HCEC 1CT (cell line): ENCODE measurements around the gene MFRP.
A peak's percentile ranks its signal among the peaks of the same experiment; 100 is the strongest.

Experiments used
- DNase-seq: peaks from one replicate; pipeline ENCODE4 v3.0.0-alpha.2; 2017

The MFRP gene

DNA sequence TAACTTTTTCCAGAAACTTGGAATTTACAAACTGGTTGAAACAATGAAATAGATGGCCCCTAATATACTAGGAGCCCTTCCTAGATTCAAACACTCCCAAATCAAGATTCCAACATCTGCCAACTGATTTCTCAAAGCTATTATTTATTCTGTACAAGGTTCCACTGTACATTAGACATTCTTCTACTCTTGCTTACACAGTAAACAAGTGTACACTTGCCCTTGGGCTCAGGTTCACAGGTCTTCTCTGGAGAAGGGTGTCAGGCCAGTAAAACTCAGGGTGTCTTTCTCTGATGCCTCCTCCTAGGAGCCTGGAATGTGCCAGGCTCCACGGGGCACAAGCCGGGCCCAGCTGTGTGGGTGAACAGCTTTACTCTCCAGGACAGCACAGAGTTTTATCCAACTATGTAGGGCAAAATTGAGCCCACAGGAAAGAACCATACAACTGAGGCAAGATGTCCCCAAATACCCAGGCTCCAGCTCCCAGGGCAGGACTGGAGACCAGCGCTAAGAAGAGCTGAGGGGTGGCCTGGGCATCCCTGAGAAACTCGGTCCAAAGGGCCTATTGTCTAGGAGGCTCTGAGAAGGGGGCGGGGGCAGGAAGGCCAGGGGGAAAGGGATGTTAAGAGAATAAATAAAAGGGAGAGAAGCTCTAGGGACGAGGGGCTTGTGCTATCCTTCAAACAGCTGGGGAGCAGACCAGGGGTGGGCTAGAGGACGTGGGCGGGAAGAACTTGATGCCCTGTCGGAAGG, 8.8 kb upstream of the MFRP start:
- DNase-seq: no peak

DNA sequence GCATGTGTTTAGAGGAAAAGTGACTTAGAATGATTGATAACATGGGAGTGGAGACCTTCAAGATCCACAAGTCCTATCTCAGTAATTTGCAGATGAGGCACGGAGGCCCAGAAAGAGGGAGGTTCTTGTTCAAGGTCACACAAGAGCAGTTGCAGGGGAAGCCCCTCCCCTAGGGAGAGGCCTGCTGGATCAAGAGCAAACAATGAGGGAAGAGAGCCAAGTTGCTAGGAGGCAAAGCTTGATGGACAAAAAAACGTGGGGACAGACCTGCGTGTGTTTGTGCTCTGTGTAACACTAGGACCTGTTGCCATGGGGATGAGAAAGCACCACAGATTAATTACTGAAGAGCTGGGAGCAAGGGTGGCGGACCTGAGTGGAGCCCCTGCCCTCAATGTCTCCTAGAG, 6.4 kb upstream of the MFRP start:
- no peak for DNase-seq

DNA sequence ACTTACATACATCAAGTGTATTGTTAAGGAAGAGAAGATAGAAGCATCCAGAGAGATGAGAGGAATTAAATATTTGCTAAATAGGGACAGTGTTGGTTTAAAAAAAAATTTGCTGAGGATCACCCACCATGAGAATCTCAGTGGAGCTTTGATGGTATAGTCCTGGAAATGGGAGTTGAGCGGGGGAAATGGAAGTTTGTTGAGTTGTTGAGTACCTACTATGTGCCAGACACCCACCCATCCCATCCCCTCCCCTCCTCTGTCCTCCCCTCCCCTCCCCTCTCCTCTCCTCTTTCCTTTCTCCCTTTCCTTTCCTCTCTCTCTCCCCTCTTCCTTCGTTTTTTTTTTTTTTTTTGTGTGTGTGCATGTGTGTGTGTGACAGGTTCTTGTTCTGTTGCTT, 4.7 kb upstream of the MFRP start:
- no peak for DNase-seq

DNA sequence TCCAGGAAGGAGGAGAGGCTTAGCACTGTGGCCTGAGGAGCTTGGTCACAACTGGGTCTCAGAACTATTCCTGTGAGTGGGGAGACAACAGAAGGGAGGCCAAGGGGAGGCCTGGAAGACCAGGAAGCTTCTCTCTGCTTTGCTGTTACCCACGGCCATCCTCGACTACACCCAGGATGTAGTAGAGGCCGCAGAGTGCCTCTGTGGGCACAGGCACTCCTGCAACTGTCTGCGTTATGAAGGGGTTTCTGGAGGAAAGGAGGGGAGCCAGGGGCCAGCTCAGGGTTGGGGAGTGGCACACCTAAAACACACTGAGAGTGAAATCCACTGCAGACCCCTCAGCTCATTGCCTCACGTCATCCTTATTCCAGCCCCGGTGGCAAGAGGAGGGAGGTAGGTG, 3.8 kb upstream of the MFRP start:
- no peak for DNase-seq

DNA sequence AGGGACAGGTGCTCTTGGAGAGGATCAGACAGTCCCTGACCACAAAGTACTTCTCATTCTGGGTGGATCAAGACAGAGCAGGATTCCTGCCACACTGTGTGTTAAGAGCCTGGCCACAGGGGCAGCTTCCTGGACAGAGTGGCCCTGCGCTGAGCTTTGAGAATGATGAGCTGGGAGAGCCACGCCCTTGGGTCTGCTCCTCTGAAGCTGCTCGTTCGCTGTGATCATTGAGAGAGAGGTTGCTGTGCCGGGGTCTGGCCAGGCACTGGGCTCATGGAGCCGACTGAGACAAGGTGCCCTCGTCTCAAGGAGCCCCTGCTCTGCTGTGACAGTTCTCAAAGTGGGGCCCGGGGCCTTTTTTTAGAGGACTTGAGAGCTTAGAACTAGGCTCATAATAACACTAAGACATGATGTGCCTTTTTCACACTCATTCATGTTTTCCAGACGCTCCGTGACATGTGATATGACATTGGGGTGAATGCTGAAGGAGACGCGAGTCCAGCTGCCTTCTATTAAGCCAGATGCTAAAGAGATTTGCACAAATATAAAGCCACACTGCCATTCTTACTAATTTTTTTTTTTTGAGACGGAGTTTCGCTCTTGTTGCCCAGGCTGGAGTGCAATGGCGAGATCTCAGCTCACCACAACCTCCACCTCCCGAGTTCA, 1.6 kb upstream of the MFRP start:
- DNase-seq: no peak

DNA sequence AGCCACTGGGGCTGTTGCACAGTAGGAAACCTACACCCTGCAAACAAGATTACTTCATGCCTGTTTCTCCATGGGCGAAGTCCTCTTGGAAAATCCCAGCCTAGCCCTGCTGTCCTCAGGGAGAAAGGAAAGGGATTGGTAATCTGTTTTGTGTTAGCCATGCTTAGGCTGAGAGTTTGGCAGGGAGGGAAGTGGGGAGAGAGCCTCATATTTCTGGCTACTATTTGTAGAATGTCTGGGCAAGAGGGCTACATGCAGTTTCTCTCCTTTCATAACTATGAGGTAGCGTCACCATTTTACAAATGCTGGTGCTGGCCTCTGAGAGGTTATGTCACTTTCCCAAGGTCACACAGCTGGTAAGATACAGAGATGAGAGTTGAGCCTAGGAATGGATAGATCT, 737 bp upstream of the MFRP start:
- DNase-seq: no peak

DNA sequence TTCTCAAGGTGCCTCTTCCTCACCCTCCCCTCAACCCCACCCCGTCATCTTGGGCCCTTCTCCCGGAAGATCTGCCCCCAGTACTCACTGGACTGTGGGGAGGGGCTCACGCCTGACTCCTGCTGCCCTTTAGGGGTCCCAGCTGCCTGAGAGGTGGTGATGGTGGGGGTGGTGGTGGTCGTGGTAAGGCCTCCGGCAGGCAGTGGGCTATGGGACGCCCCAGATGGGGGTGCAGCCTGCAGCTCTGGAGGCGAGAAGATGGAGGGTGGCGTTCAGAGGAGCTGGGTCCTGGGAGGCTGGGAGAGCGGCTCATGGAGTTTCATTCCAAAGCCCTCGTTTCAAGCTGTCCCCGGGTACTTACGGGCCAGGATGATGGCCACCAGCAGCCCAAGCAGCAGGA, 820 bp downstream of the MFRP start:
- DNase-seq: no peak

DNA sequence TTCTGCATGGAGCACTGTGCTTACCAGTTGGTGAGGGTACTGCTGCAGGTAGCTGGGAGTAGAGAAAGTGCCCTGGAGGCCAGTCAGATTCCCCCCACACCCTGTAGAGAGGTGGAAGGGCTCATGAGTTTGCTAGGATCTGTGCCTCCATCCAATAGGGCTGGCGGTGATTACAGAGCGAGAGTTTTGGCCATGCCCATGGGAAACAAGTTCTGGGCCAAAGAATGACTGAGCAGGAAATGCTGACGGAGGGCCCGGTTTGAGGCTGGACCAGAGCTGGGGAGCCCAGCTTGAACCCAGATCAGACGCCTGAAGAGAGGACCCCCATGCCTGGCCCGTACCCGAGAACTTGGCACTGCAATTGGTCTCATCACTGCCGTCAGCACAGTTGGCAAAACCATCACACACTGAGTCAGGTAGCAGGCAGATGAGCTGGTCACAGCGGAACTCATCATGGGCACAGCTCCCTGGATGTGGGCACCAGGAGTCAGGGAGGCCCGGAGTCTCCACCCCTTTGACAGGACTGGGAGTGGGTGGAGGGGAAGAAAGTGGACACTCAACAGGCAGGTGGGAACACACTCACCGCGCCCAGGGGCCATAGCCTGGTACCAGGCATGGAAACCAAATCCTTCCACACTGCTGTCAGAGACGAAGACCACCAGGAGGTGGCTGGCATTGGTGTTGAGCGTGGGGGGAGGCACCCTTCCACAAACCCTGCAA, 2.1 kb downstream of the MFRP start:
- no peak for DNase-seq

DNA sequence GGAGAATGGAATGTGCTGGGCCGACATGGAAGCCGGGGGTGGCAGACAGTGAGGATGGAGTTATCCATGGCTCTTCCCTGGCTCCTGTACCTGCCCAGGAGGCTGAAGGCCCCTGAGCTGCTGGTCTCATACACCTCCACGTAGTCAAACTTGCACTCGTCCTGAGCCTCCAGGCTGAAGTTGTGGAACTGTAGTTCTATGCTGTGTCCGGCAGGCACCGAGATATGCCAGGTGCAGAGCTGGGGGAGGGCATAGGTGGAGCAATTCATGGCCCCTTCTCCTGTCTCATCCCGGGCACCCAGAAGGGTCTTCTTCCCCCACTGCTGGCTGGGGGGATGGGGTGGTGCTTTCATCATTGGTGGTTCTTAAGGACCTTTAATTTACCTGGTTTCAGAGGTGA, 2.8 kb downstream of the MFRP start:
- no peak for DNase-seq

DNA sequence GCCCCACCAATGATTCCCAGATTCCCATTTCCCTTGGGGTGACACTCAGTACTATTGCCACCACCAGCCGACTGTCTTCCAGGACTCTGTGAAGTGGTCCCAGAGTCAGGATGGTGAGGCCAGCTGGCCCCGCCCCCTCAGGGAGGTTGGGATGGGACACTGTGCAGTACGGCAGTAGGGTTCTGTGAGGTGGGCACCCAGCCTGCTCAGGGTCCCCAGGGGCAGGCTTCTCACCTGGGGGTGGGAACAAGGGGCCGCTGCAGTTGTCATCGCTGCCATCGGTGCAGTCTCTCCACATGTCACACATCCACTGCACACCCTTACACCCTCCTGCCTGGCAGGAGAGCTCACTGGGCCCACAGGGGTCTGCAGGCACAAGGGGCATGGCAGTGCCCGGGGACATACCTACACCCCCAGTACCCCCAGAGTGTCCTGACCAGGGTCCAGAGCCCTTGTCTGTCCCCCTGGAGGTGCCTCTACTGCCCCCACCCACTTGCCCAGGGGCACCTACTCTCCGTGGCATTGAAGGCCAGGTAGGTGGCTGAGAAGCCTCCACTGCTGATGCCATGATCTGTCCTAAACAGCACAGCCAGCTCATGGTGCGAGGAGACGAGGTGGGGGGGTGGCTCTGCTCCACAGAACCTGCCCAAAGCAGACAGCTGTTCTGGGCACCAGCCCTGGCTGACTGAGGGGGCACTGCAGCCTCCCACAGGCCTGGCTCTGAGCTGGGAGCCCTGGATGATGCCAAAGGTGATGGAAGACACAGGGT, 4.0 kb downstream of the MFRP start:
- no peak for DNase-seq

DNA sequence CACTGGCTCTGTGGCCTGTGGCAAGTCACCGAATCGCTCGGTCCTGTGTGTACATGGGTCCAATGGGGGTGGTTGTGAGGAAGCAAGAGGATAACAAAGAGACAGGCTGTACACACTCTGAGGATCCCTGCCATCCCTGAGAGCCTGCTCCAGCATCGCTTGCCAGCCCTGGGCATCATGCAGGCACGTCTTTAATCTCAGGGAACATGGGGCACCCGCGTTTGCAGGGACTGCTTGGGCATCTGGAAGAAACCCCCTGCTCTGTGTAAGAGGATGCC, 4.5 kb downstream of the MFRP start:
- no peak for DNase-seq

DNA sequence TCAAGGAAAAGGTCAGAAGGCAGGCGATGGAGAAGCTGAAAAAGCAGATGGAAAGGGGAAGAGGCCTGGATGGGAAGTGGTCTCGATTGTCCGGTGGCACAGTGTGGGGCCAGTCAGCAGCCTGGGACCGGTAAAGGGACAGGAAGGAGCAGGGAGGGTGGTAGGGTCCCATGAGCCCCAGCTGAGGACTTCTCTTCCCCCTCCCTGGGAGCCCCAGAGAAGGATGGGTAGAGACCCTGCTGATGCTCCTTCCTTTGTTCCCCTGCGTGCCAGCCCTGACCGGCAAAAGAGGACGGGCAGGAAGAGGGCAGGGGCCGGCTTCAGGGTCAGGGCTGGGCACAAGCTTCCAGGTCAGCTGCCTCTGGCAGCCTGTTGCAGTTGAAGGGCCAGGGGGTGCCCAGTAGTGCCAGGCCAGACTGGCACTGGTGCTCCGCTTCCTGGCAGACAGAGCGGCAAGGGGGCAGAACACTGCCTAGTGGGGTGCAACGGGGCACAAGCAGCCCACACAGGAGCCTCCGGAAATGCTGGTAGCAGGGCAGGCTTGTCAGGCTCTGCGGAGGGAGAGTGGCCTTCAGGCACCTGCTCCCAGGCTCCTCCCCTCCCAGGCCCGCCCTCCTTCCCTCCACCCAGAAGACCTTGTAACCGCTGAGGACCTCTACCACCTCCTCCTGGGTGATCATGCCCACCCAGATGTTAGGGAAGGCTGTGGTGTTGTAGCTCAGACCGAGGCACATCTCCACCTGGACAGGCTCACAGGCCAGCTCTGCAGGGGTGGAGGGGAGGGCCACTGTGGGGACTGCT, 5.1 kb downstream of the MFRP start:
- DNase-seq: no peak

DNA sequence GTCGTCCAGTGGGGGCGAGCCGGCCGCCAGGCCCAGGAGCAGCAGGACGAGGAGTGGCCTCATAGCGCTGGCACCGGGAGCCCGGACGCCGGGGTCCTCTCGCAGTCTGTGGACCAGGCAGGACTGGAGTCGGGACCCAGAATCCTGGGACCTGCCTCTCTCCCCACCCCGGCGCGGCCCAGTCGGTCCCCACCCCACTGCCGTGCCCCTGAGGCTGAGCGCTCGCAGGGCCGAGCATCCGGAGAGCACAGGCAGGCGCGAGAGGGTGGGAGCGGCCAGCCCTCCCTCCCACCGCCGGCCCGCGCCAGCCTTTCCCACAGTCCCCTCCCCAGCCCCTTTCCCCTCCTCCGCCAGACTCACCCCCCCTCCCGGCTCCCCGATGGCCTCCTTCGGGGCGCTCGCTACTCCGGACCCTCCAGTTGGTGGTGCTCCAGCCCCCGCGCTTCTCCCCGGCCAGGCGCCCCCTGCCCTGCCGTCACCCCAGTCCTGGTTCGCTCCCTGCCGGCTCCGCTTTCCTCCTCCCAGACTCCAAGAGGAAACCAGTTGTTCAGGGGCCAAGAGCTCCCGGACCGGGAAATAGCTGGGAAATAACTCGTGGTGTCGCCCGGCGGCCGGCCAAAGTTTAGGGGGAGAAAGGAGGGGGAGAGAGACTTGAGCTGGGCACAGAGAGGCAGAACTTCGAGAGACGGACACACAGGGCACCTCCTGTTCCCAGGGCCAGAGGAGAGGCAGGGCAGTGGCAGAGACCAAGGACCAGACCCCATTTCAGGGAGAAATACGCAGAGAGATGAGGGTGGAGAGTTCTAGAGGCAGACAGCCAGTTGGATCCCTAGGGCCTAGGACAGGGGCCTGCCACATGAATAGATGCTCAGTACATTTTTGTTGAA, 5.9 kb downstream of the MFRP start, which contains the start of gene C1QTNF5:
C1QTNF5 (minus strand) TSS at position 549 of the 887 bp plus-strand sequence; CDS start at position 63, 486 bp downstream.
- peak; percentile 58 for DNase-seq

DNA sequence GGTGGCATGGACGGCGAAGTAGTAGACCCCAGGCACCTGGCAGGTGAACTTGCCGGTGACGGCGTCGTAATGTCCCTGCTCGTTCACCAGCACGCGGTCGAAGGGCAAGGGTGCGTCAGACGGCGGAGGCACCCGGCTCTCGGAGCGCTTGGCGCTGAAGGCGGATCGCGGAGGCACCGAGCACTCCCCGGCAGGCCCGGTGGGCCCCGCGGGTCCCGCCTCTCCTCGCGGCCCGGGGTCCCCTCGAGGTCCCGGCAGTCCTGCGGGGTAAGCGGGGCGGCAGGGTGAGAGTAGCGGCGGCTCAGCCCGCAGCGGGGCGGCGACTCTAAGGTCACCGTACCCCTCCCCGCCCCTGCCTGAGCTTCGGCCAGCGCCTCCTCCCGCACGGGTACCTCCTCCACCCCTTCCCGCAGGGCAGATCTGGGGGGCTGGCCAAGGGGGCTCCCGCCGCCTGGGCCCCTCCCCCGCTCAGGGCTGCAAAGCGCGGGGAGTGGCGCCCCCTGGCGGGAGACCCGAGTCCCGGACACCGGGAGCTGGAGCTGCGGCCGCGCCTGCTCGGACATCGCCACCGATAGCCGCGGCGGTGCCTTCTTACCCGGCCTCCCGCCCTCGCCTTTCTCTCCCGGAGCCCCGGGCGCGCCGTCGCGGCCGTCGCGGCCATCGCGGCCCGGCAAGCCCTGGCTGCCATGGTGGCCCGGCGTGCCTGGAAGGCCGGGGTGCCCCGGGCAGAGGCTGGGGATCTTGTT, 6.7 kb downstream of the MFRP start:
- DNase-seq: peak; percentile 58

DNA sequence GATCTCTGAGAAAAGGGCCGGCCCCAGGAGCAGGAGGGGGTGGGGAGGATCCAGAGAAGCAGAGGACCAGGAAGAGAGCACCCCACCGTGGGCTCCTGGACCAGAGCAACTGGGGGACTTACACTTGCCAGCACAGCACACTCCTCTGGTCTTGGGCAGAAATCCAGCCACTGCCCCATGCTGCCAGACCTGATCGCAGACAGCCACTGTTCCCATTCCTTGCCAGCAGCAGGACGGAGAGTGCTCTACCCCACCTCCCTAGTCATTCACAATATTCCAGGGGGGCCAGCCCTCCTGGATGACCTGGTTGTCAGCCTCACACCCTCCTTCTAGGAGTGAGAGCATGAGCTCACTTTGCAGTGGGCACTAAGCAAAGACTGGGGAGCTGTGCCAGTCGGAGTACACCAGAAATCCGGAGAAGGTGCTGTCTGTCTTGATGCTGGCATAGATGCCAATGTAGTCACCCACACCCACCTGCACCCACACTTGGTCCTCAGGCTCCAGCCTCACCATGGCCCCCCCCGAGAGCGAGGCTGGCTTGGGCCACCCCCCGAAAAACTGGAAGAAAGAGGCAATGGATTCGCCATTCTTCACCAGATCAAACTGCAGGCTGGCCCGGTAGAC, 7.4 kb downstream of the MFRP start:
- DNase-seq: no peak

DNA sequence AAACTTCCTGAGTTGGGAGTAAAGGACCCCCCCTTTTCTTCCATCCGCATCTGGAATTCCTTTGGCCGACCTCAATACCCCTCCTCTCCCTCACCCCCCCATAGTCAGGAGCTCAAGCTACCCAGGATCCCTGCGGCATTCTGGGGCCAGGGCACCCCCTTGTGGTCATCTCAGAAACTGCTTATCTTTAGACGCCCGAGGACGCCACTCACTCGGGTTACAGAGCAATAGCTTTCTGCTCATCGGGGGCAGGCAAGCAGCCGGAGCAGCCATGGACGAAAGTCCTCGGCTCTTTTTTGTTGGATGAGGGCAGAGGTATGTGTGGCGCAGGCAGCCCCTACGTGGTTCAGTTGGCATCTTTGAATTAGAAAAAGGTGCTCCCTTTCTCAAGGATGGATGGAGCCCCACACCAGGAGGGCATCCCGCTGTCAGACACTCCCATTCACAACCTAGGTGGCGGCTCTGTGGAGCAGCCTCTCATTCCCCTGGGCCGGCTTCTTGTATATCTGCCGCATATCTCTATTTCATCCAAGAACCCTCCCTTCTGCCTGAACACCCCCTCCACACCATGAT, 8.1 kb downstream of the MFRP start:
- DNase-seq: peak; percentile 79

DNA sequence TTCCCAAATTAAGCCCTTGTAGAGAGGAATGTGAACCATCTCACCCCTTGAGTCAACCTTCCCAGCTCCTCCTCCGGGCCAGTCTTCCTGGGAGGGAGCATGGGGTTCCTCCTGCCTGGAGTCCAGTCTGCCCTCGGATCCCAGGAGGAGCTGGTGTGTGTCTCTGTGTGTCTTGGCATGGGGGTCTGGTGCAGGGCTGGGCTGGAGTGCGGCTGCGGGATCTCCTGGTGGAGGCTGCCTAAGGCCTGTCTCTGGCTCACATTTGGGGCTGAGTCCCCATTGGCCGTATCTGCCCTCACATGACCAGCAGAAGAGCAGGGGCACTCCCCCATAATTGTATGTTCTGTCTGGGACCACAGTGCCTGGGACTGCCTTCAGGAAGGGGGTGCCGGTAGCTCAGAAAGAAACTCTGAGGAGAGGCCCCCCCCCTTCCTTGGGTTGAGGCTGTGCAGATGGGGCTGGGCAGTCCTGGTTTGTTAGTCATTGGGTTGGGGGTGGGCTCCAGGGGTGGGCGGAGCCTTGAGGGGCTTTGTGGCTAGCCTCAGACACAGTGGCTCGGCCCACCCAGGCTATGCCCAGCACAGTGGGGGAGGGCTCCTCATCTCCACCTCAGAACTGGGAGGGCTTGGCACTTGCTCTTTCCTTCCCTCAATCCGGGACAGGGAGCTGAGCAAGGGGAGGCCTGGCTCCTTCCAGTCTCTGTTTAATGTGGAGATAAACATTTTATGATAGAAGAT, 8.8 kb downstream of the MFRP start:
- peak; percentile 54 for DNase-seq

DNA sequence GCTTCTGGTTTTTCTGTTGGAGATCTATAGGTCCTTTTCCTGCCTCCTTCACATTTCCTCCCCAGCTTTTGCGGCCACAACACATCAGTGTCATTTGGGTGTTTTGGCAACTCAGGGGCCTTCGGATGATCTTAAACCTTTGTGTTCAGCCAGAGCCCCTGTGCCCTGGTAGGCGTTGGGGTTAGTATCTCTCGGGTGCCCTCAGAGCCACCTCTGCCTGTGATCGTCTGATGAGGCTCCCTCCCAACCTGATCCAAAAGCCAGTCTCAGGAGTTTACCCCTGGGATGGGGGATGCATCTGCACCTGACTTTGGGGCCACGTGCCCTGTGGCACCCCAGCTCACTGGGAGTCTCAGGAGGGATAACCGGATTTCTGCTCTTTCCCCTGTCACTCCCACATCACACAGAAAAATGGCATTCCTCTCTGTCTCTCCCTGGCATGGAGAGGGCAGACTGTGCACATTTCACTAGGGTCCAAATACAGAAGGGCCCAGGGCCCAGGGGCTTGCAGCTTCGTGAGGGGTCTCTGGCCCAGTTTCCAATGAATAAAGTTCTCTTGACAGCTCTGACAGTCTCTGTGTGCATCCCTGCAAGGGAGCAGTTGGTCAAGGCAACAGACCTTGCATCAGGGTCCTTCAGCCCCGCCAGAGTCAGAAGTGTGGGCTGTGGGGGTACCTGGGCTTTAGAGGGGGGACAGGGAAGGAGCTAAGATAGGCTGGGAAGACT, 9.6 kb downstream of the MFRP start:
- no peak for DNase-seq
